ENCODE results near the gene IPO11.

The IPO11 gene

DNA sequence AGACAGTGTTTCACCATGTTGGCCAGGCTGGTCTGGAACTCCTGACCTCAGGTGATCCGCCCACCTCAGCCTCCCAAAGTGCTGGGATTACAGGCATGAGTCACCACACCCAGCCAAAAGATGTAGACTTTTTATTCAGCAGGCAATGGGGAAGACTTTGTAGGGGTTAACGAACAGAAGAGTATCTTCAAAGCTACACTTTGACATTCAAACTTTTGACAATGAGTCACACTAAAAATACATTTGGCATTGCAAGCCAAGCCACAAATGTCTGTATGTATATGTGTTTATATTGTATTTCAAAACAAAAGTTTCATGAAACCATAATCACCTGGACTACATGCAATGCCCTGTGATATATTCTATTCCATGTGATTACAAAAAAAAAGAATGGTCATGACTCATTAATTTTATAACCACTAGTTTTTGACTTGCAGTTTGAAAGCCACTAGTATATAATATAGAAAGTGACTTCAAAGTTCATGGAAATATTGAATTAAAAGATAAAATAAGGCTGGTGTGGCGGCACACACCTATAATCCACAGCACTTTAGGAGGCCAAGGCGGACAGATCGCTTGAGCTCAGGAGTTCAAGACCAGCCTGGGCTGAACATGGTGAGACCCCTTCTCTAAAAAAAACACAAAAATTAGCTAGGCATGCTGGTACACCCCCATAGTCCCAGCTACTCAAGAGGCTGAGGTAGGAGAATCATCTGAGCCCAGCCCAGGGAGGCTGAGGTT lies 17.2 kb upstream of the IPO11 start:
- intact Hi-C loops (cut with DNase I; ENCODE audit: low total_unique reads): no loop called here
- H3K9me3 ChIP-seq: no peaks in the 10 kb centered on the region
- H3K27ac ChIP-seq: no peak overlapping the region
- no peak for DNase-seq
- H3K4me1 ChIP-seq: no peaks in the 10 kb centered on the region
- H3K4me3 ChIP-seq: no peak overlapping the region
- TF ChIP-seq CTCF (IDR thresholded peaks at IDR 0.05): no peak
- no peaks in the 10 kb centered on the region for H3K27me3 ChIP-seq
- peaks cover 53 to 99% (median 76%) of the 10 kb centered on the region in 3 donors for H3K36me3 ChIP-seq

GRCh38 chr5:62403411-62404250 lies 8.9 kb upstream of the IPO11 start, which contains the start of gene DIMT1:
Gene DIMT1, minus strand, starts transcription at chr5:62403905. Its CDS starts 133 bp downstream, at chr5:62403772.
- H3K9me3 ChIP-seq: no peaks in the 10 kb centered on the region
- peaks cover 5 to 26% (median 7%) of the 10 kb centered on the region in 3 donors for H3K36me3 ChIP-seq
- intact Hi-C loops (cut with DNase I; ENCODE audit: low total_unique reads): no loop called here
- TF ChIP-seq CTCF (IDR thresholded peaks at IDR 0.05): no peak
- peak within 1 kb of the TSS; percentile 96 for H3K27ac ChIP-seq
- no peaks in the 10 kb centered on the region for H3K27me3 ChIP-seq
- peaks cover 0 to 16% (median 9%) of the 10 kb centered on the region in 4 donors for H3K4me1 ChIP-seq
- DNase-seq: peak; percentile 97 to 98
- peak within 1 kb of the TSS; percentile 88 to 94 for H3K4me3 ChIP-seq

- intact Hi-C loops (cut with DNase I; ENCODE audit: low total_unique reads): no loop called here
- no peaks in the 10 kb centered on the region for H3K27me3 ChIP-seq
- no peak for TF ChIP-seq CTCF (IDR thresholded peaks at IDR 0.05)
- no peaks in the 10 kb centered on the region for H3K36me3 ChIP-seq
- H3K4me3 ChIP-seq: peak overlapping the region; percentile 81 to 98
- H3K27ac ChIP-seq: no peak overlapping the region
- no peaks in the 10 kb centered on the region for H3K9me3 ChIP-seq
- no peak for DNase-seq
- peaks cover 0 to 19% (median 16%) of the 10 kb centered on the region in 4 donors for H3K4me1 ChIP-seq
Observed at GRCh38 chr5:62413711-62414110, 1.1 kb downstream of the IPO11 start.

- no peaks in the 10 kb centered on the region for H3K9me3 ChIP-seq
- H3K4me3 ChIP-seq: no peak overlapping the region
- no peak overlapping the region for H3K27ac ChIP-seq
- intact Hi-C loops (cut with DNase I; ENCODE audit: low total_unique reads): no loop called here
- H3K4me1 ChIP-seq: peaks cover 0 to 9% (median 6%) of the 10 kb centered on the region in 4 donors
- no peaks in the 10 kb centered on the region for H3K27me3 ChIP-seq
- no peak for TF ChIP-seq CTCF (IDR thresholded peaks at IDR 0.05)
- H3K36me3 ChIP-seq: no peaks in the 10 kb centered on the region
- DNase-seq: no peak
Observed at GRCh38 chr5:62418462-62419076, 6.0 kb downstream of the IPO11 start.

- Histone ChIP-seq H3K36me3 (no peaks in the 10 kb centered on the region), H3K27me3 (no peaks in the 10 kb centered on the region), H3K27ac (no peak overlapping the region), H3K9me3 (no peaks in the 10 kb centered on the region), H3K4me1 (peaks cover 0 to 3% (median 0%) of the 10 kb centered on the region in 4 donors), H3K4me3 (no peak overlapping the region)
- intact Hi-C loops (cut with DNase I; ENCODE audit: low total_unique reads): no loop called here
- DNase-seq: no peak
- no peak for TF ChIP-seq CTCF (IDR thresholded peaks at IDR 0.05)
Observed at GRCh38 chr5:62419609-62420008, 7.0 kb downstream of the IPO11 start.

Data from tibial artery (tissue), 4 donors.